Caco-2 (cell line): ENCODE measurements around the gene CCIN. TPM values are rescaled to one million over a fixed set of nuclear protein-coding genes. Genes with fewer than 3 reads are reported as not detected.

Source experiments
- BruUV-seq: library from RNA; stranded (reverse); fragments of 400-500 nt; replicated peaks from 2 replicates; lab custom pipeline; 2021; lab: Mats Ljungman, UMichigan
- CTCF ChIA-PET: fragments of 300-600 bp; sonication (Branson Sonifier 250); formaldehyde crosslinking; loops from one replicate; lab custom pipeline; 2022; ENCODE audit warnings: antibody characterized with exemption; lab: Charles Lee
- POLR2A ChIA-PET: fragments of 300-600 bp; sonication (Branson Sonifier 250); formaldehyde crosslinking; loops from one replicate; lab custom pipeline; 2022; ENCODE audit warnings: antibody characterized with exemption; lab: Charles Lee
- DNase-seq, 2 experiments: peaks; one replicate each; pipeline versions ENCODE4 v3.0.0 to v3.0.0-alpha.2; 2020 to 2022
- H3K27me3 ChIP-seq: replicated peaks from 2 replicates; pipeline ENCODE4 v1.6.0; 2011; ENCODE audit warnings: low read length; ENCODE audit not compliant: control insufficient read depth, insufficient read depth
- H3K36me3 ChIP-seq: 2 replicates; pipeline ENCODE4 v1.5.1; 2011; ENCODE audit warnings: low read length; ENCODE audit not compliant: control insufficient read depth, insufficient read depth
- H3K4me1 ChIP-seq: fragments of 250-450 bp; sonication (Bioruptor Pico); 2 replicates; pipeline ENCODE4 v1.5.1; 2020; ENCODE audit warnings: mild to moderate bottlenecking
- H3K4me3 ChIP-seq: 2 replicates; pipeline ENCODE4 v1.5.1; 2011; ENCODE audit warnings: low read depth, mild to moderate bottlenecking, control low read depth, low read length
- H3K9me3 ChIP-seq: fragments of 250-450 bp; sonication (Bioruptor Pico); 2 replicates; pipeline ENCODE4 v1.5.1; 2020; ENCODE audit warnings: mild to moderate bottlenecking, moderate library complexity
- H3K27ac Mint-ChIP-seq: one replicate; pipeline ENCODE4 v1.8.0; 2022; ENCODE audit warnings: mixed read lengths; ENCODE audit not compliant: unreplicated experiment
- H3K27me3 Mint-ChIP-seq: one replicate; pipeline ENCODE4 v1.8.0; 2022; ENCODE audit warnings: mixed read lengths; ENCODE audit not compliant: insufficient read depth, unreplicated experiment
- H3K36me3 Mint-ChIP-seq: one replicate; pipeline ENCODE4 v1.8.0; 2022; ENCODE audit warnings: mild to moderate bottlenecking, mixed read lengths; ENCODE audit not compliant: insufficient read depth, unreplicated experiment
- H3K4me1 Mint-ChIP-seq: one replicate; pipeline ENCODE4 v1.8.0; 2022; ENCODE audit warnings: low read depth, mixed read lengths; ENCODE audit not compliant: unreplicated experiment
- H3K4me3 Mint-ChIP-seq: one replicate; pipeline ENCODE4 v1.8.0; 2022; ENCODE audit warnings: mild to moderate bottlenecking, moderate library complexity, mixed read lengths; ENCODE audit not compliant: unreplicated experiment
- H3K9me3 Mint-ChIP-seq: one replicate; pipeline ENCODE4 v1.8.0; 2022; ENCODE audit warnings: mixed read lengths; ENCODE audit not compliant: unreplicated experiment
- intact Hi-C: fragments of 100-400 bp; cut with micrococcal nuclease; formaldehyde crosslinking; loops from one replicate; pipeline ENCODE4 v1.10.0; 2022; ENCODE audit not compliant: unreplicated experiment
- total RNA-seq: library from RNA; stranded (reverse); gene quantifications from 2 replicates; pipeline ENCODE4 v1.2.3, GENCODE V29; 2022
- TF ChIP-seq, protein P1 (sequence below), 2 experiments: fragments of 200-600 bp in 1 of 2; IDR thresholded peaks; 1 replicate in 1 of 2; 2 replicates in 1 of 2; pipeline versions ENCODE4 v1.5.1 to v1.8.0; 2011 to 2022; ENCODE audit warnings: antibody characterized with exemption in 1 of 2, control low read depth in 1 of 2, inconsistent platforms in 1 of 2, low read depth in 1 of 2, low read length in 1 of 2, mild to moderate bottlenecking in 1 of 2, moderate library complexity in 1 of 2; ENCODE audit not compliant: insufficient read depth in 1 of 2, severe bottlenecking in 1 of 2, unreplicated experiment in 1 of 2

The CCIN gene
- total RNA-seq, 1 experiment from 2014 or later = not detected

DNA sequence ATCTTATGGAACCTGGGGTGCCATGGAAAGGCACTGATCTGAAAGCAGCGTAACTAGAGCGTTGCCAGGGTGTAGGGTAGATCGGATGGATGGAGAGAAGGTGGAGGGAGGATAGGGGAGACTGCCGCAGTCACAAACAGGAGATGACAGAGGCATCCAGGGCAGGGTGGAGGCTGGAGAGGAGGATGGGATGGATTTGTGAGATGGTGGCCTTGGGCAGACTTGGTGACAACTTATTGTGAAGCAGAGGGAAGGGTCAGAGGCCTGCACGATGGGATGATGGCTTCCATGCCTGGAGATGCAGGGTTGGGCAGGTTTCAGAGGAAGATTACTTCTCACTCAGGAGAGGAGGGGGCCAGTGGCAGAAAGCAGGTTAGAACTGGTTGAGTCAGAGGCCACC is 30.3 kb upstream of the CCIN start:
- Histone ChIP-seq H3K4me3 (no peak overlapping the region), H3K4me1 (0 out of 2 replicates have a peak, but pooled peaks cover 8% of the 10 kb centered on the region), H3K9me3 (no peaks in the 10 kb centered on the region), H3K36me3 (no peaks in the 10 kb centered on the region), H3K27me3 (no peaks in the 10 kb centered on the region; the same call in none of the 2 replicates)
- H3K4me3 Mint-ChIP-seq = no peak overlapping the region
- CTCF ChIA-PET = no interaction called here
- TF ChIP-seq, protein P1, sequence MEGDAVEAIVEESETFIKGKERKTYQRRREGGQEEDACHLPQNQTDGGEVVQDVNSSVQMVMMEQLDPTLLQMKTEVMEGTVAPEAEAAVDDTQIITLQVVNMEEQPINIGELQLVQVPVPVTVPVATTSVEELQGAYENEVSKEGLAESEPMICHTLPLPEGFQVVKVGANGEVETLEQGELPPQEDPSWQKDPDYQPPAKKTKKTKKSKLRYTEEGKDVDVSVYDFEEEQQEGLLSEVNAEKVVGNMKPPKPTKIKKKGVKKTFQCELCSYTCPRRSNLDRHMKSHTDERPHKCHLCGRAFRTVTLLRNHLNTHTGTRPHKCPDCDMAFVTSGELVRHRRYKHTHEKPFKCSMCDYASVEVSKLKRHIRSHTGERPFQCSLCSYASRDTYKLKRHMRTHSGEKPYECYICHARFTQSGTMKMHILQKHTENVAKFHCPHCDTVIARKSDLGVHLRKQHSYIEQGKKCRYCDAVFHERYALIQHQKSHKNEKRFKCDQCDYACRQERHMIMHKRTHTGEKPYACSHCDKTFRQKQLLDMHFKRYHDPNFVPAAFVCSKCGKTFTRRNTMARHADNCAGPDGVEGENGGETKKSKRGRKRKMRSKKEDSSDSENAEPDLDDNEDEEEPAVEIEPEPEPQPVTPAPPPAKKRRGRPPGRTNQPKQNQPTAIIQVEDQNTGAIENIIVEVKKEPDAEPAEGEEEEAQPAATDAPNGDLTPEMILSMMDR (IDR thresholded peaks at IDR 0.05; ENCODE audit: insufficient read depth in 1 of 2, low read depth in 1 of 2, low read length in 1 of 2, severe bottlenecking in 1 of 2, unreplicated experiment in 1 of 2) = no peak
- intact Hi-C loops = no loop called here
- no peak overlapping the region for H3K27ac Mint-ChIP-seq
- no peaks in the 10 kb centered on the region for H3K9me3 Mint-ChIP-seq
- DNase-seq = no peak
- peaks cover 5% of the 10 kb centered on the region for H3K27me3 Mint-ChIP-seq
- no peaks in the 10 kb centered on the region for H3K4me1 Mint-ChIP-seq
- BruUV-seq = no TSS peak
- POLR2A ChIA-PET = no interaction called here
- H3K36me3 Mint-ChIP-seq = peaks cover 9% of the 10 kb centered on the region

DNA sequence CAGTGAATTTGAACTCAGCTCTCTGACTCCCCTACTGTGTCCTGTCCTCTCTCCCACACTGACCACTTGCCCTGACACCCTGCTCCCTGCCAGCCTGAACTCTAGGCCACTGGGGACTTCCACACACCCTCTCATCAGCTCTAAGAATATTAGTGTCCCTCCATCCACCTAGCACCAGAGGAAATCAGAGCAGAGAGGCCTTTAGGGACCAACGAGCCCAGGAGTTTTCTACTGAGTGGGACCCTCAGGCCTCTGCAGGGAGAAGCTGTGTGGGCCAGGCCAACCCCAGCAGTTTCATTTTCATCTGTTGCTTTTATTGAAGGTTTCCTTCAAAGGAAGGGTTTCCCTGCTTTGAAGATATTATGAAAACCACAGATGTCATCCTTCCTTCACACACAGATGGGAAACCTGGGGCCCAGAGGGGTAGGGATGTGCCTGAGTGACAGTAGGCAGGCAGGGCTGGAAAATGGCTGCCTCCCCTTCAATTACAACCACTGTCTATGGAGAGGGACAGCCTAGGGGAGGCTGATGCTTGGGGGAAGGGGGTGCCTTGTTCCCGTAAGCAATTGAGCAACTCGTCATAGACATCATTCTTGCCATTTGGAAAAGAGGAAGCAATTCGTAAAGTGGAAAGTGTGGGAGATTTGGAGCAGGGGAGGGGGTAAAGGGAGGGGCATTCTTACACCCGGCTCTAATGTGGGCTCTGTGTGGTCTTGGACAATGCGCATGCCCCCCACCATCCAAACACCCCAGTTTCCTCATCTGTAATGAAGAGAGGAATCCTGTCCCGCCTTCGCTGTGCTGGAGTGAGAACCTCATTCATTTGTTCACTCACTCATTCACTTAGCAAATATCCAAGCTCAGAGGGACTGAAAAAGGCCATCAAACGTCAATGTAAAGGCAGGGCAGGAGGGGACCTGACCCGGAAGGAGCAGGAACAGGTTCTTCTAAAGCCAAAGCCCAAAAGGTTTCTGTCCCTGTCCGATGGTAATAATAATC is 28.8 kb upstream of the CCIN start:
- no peaks in the 10 kb centered on the region; the same call in 1 of the 2 replicates for H3K27me3 ChIP-seq
- H3K4me1 Mint-ChIP-seq = no peaks in the 10 kb centered on the region
- H3K4me3 ChIP-seq = no peak overlapping the region
- H3K9me3 Mint-ChIP-seq = peaks cover 5% of the 10 kb centered on the region
- H3K27ac Mint-ChIP-seq = no peak overlapping the region
- intact Hi-C loops = loop anchor here (1.0 kb wide), 1 partner anchor 26 kb away; no protein-coding TSS in a partner anchor
- ChIA-PET POLR2A (no interaction called here), CTCF (no interaction called here)
- peaks cover 5% of the 10 kb centered on the region for H3K27me3 Mint-ChIP-seq
- H3K9me3 ChIP-seq = peaks cover 6% of the 10 kb centered on the region; the same call in 1 of the 2 replicates
- H3K4me1 ChIP-seq = 0 out of 2 replicates have a peak, but pooled peaks cover 8% of the 10 kb centered on the region
- TF ChIP-seq, protein P1 (IDR thresholded peaks at IDR 0.05; ENCODE audit: insufficient read depth in 1 of 2, low read depth in 1 of 2, low read length in 1 of 2, severe bottlenecking in 1 of 2, unreplicated experiment in 1 of 2) = no peak
- H3K36me3 ChIP-seq = no peaks in the 10 kb centered on the region
- no peak for DNase-seq
- H3K36me3 Mint-ChIP-seq = peaks cover 9% of the 10 kb centered on the region
- no TSS peak for BruUV-seq
- H3K4me3 Mint-ChIP-seq = no peak overlapping the region

DNA sequence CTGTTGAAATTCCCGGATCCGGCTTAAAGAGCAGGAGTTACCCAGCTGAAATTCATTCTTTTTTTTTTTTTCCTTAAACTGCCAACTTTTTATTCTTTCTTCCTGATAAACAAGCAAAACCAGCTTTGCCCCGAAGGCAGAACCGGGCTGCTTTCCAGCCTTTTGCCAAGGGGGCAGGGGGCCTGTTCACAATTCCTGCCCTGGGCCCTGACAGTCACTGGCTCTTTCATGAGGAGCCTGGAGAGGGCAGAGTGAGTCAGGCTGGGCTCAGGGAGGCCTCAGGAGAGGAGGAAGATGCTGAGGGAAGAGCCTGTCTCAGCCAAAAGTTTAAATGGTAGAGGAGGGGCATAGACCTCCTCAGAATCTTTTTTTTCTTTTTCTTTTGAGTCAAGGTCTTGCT is 27.9 kb upstream of the CCIN start:
- no peaks in the 10 kb centered on the region for H3K27me3 ChIP-seq
- POLR2A ChIA-PET = no interaction called here
- TF ChIP-seq, protein P1 (IDR thresholded peaks at IDR 0.05; ENCODE audit: insufficient read depth in 1 of 2, low read depth in 1 of 2, low read length in 1 of 2, severe bottlenecking in 1 of 2, unreplicated experiment in 1 of 2) = no peak
- H3K9me3 ChIP-seq = peaks cover 6% of the 10 kb centered on the region; the same call in 1 of the 2 replicates
- CTCF ChIA-PET = no interaction called here
- Mint-ChIP-seq H3K27ac (no peak overlapping the region), H3K9me3 (peaks cover 14% of the 10 kb centered on the region), H3K4me3 (no peak overlapping the region), H3K27me3 (peaks cover 5% of the 10 kb centered on the region), H3K4me1 (no peaks in the 10 kb centered on the region), H3K36me3 (peaks cover 9% of the 10 kb centered on the region)
- H3K4me1 ChIP-seq = 0 out of 2 replicates have a peak, but pooled peaks cover 3% of the 10 kb centered on the region
- intact Hi-C loops = loop anchor here (1.0 kb wide), 1 partner anchor 25 kb away; no protein-coding TSS in a partner anchor
- H3K4me3 ChIP-seq = no peak overlapping the region
- no TSS peak for BruUV-seq
- DNase-seq = no peak
- H3K36me3 ChIP-seq = no peaks in the 10 kb centered on the region
